Neuronal stem cell (in vitro differentiated cells): ENCODE measurements around the gene TUBGCP3.

ENCODE experiments used
- DNase-seq: peaks from one replicate; pipeline ENCODE4 v3.0.0-alpha.2; 2013; ENCODE audit warnings: low spot score
- H2AFZ ChIP-seq: one replicate; pipeline ENCODE4 v1.6.1; 2013; ENCODE audit warnings: mild to moderate bottlenecking, low read length, inconsistent platforms
- H2AK5ac ChIP-seq: 2 replicates; pipeline ENCODE4 v1.6.1; 2013; ENCODE audit warnings: low read depth, mild to moderate bottlenecking, inconsistent platforms, low read length, moderate library complexity, mixed read lengths
- H2BK120ac ChIP-seq: 2 replicates; pipeline ENCODE4 v1.6.1; 2013; ENCODE audit warnings: low read depth, mild to moderate bottlenecking, inconsistent platforms, low read length, moderate library complexity, mixed read lengths
- H2BK12ac ChIP-seq: one replicate; pipeline ENCODE4 v1.6.1; 2013; ENCODE audit warnings: low read length, inconsistent platforms
- H2BK15ac ChIP-seq: 2 replicates; pipeline ENCODE4 v1.6.1; 2013; ENCODE audit warnings: mild to moderate bottlenecking, low read length, inconsistent platforms, mixed read lengths
- H2BK5ac ChIP-seq: one replicate; pipeline ENCODE4 v1.6.1; 2013; ENCODE audit warnings: inconsistent platforms, mild to moderate bottlenecking, low read length, moderate library complexity
- H3K14ac ChIP-seq: one replicate; pipeline ENCODE4 v1.6.1; 2013; ENCODE audit warnings: low read length, inconsistent platforms
- H3K18ac ChIP-seq: 2 replicates; pipeline ENCODE4 v1.6.1; 2013; ENCODE audit warnings: low read length, inconsistent platforms
- H3K23ac ChIP-seq: 2 replicates; pipeline ENCODE4 v1.6.1; 2013; ENCODE audit warnings: low read depth, mild to moderate bottlenecking, mixed read lengths, low read length, inconsistent platforms; ENCODE audit not compliant: poor library complexity
- H3K27ac ChIP-seq: replicated peaks from 3 replicates; pipeline ENCODE4 v1.5.1; 2013; ENCODE audit warnings: low read length, inconsistent platforms
- H3K27me3 ChIP-seq, 3 experiments: 2 replicates each; pipeline ENCODE4 v1.6.1; 2013; ENCODE audit warnings: low read length in 3 of 3, mild to moderate bottlenecking in 2 of 3, inconsistent platforms in 1 of 3, low read depth in 1 of 3, mixed read lengths in 1 of 3, moderate library complexity in 1 of 3; ENCODE audit not compliant: control insufficient read depth in 3 of 3, insufficient read depth in 3 of 3
- H3K36me3 ChIP-seq, 2 donors: replicated peaks in 1 of 2; 2 replicates each; pipeline ENCODE4 v1.6.1; 2013; ENCODE audit warnings: low read length in 2 of 2; ENCODE audit not compliant: control insufficient read depth in 2 of 2, insufficient read depth in 2 of 2
- H3K4ac ChIP-seq: 2 replicates; pipeline ENCODE4 v1.6.1; 2013; ENCODE audit warnings: inconsistent platforms, mild to moderate bottlenecking, low read length, moderate library complexity
- H3K4me1 ChIP-seq, 2 donors: 1 replicate in 1 of 2; 2 replicates in 1 of 2; pipeline ENCODE4 v1.6.1; 2013; ENCODE audit warnings: low read length in 2 of 2, low read depth in 1 of 2; ENCODE audit not compliant: control insufficient read depth in 2 of 2, insufficient read depth in 1 of 2
- H3K4me2 ChIP-seq: one replicate; pipeline ENCODE4 v1.6.1; 2013; ENCODE audit warnings: mild to moderate bottlenecking, low read length, inconsistent platforms; ENCODE audit not compliant: insufficient read depth, poor library complexity, severe bottlenecking
- H3K4me3 ChIP-seq, 2 donors: 2 replicates each; pipeline ENCODE4 v1.5.1; 2013; ENCODE audit warnings: low read length in 2 of 2, mild to moderate bottlenecking in 2 of 2, inconsistent platforms in 1 of 2, moderate library complexity in 1 of 2
- H3K79me1 ChIP-seq: one replicate; pipeline ENCODE4 v1.6.1; 2013; ENCODE audit warnings: low read depth, mild to moderate bottlenecking, inconsistent platforms, low read length, moderate library complexity
- H3K9ac ChIP-seq: one replicate; pipeline ENCODE4 v1.6.1; 2013; ENCODE audit warnings: mild to moderate bottlenecking, low read depth, low read length, inconsistent platforms; ENCODE audit not compliant: poor library complexity
- H3K9me3 ChIP-seq, 2 donors: replicated peaks in 1 of 2; 2 replicates each; pipeline versions ENCODE3 to v1.6.1; 2013; ENCODE audit warnings: low read length in 2 of 2, mild to moderate bottlenecking in 2 of 2, inconsistent platforms in 1 of 2, low read depth in 1 of 2, mixed read lengths in 1 of 2, moderate library complexity in 1 of 2; ENCODE audit not compliant: control insufficient read depth in 2 of 2, insufficient read depth in 1 of 2
- H4K8ac ChIP-seq: one replicate; pipeline ENCODE4 v1.6.1; 2013; ENCODE audit warnings: low read depth, mild to moderate bottlenecking, inconsistent platforms, low read length, moderate library complexity
- H4K91ac ChIP-seq: one replicate; pipeline ENCODE4 v1.6.1; 2013; ENCODE audit warnings: low read length, low read depth, mild to moderate bottlenecking, inconsistent platforms; ENCODE audit not compliant: poor library complexity
- WGBS, 2 donors: extraction: QIAGEN DNeasy Blood & Tissue Kit; methylation state at CpG; one replicate each; pipeline ENCODE4 v1.1.7; 2013; ENCODE audit warnings: missing lambda C conversion rate in 2 of 2, mixed read lengths in 1 of 2; ENCODE audit not compliant: insufficient read length in 2 of 2, insufficient replicate concordance in 1 of 2; ENCODE audit errors: extremely low coverage in 2 of 2; 5-methylcytosine and 5-hydroxymethylcytosine counted together

TUBGCP3 gene

DNA sequence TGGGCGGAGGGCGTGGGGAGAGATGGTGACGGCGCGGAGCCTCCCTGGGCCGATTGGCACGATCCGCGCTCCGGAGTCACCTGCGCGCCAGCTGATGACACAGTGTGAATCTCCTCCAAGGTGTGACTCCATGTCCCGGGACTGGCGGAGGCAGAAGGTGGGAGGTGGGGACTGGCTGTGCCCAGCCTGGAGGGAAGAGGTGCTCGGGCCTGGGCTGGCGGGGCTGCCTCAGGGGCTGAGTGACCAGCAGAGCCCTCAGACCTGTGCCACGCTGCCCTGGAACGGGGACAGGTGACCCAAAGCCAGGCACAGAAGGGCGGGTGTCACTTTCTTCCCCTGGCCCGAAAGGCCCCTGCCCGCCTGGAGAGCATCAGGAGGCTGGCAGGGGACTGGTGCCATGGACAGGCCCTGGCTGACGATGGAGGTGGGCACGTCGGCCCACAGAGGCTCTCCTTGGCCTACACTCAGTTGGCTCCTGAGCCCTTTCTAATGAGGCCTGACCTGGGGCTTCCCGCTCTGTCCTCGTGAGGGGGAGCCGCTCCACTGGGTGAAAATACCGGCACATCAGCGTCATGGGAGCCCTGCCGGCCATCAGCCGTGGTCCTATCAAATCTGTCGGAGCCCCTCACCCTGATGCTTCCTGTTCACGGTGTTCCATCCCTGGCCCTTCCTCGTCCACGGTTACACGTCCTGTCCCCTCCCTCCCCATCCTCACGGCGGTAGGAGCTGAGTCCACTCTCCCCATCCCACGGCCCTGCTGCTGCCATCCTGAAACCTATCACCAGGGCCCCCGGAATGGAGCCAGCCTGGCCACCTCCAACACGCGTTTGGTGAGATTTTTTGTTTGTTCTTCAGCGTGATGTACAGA lies 136.2 kb downstream of the TUBGCP3 start:
- DNase-seq = no peak
- Histone ChIP-seq H3K36me3 (no peaks in the 10 kb centered on the region), H3K4me2 (no peak overlapping the region), H2BK120ac (no peak overlapping the region), H3K18ac (peak overlapping the region; percentile 87), H2BK5ac (no peak overlapping the region), H2AK5ac (peak overlapping the region; percentile 58), H3K79me1 (no peaks in the 10 kb centered on the region), H2BK12ac (peak overlapping the region; percentile 46), H3K27me3 (no peaks in the 10 kb centered on the region), H3K4me3 (no peak overlapping the region), H2AFZ (no peak overlapping the region), H3K4ac (no peak overlapping the region), H3K9me3 (peaks cover 0 to 4% of the 10 kb centered on the region in 2 donors), H3K9ac (no peak overlapping the region), H4K91ac (no peak overlapping the region), H3K23ac (peak overlapping the region; percentile 25), H4K8ac (no peak overlapping the region), H2BK15ac (peak overlapping the region; percentile 82), H3K27ac (no peak overlapping the region), H3K4me1 (peaks cover 3% of the 10 kb centered on the region in 2 donors), H3K14ac (no peak overlapping the region)
- whole genome bisulfite sequencing, 2 donors = no CpG with 5 or more reads among the region's 43 CpGs

DNA sequence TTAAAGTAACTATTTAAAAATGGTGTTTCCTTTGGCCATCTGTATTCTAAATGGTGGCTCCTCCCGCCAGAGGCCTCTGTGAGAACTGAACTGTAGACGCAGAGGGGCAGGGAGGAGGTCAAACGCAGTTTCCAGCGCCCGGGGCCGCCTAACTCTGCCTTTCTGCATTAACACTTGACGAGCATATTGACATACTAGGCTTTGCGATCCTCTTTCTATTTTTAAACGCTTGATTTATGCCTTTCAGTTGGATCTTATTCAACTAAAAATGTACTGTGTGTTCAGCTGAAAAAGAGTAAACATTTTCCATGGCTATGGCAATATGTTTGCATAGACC lies 137.1 kb downstream of the TUBGCP3 start:
- no peak overlapping the region for H4K91ac ChIP-seq
- H3K36me3 ChIP-seq = no peaks in the 10 kb centered on the region
- no peak overlapping the region for H3K4me3 ChIP-seq
- H3K23ac ChIP-seq = no peak overlapping the region
- H3K4ac ChIP-seq = no peak overlapping the region
- no peak overlapping the region for H3K9ac ChIP-seq
- H4K8ac ChIP-seq = no peak overlapping the region
- no peaks in the 10 kb centered on the region for H3K9me3 ChIP-seq
- no CpG with 5 or more reads among the region's 9 CpGs for WGBS, 2 donors
- H3K14ac ChIP-seq = no peak overlapping the region
- H2BK12ac ChIP-seq = no peak overlapping the region
- H3K79me1 ChIP-seq = no peaks in the 10 kb centered on the region
- H2BK15ac ChIP-seq = no peak overlapping the region
- peaks cover 3% of the 10 kb centered on the region in 2 donors for H3K4me1 ChIP-seq
- no peak overlapping the region for H3K18ac ChIP-seq
- H3K27me3 ChIP-seq = no peaks in the 10 kb centered on the region
- no peak overlapping the region for H3K27ac ChIP-seq
- H2BK120ac ChIP-seq = no peak overlapping the region
- H2AFZ ChIP-seq = peak overlapping the region; percentile 70
- no peak overlapping the region for H2AK5ac ChIP-seq
- no peak overlapping the region for H2BK5ac ChIP-seq
- DNase-seq = no peak
- no peak overlapping the region for H3K4me2 ChIP-seq

DNA sequence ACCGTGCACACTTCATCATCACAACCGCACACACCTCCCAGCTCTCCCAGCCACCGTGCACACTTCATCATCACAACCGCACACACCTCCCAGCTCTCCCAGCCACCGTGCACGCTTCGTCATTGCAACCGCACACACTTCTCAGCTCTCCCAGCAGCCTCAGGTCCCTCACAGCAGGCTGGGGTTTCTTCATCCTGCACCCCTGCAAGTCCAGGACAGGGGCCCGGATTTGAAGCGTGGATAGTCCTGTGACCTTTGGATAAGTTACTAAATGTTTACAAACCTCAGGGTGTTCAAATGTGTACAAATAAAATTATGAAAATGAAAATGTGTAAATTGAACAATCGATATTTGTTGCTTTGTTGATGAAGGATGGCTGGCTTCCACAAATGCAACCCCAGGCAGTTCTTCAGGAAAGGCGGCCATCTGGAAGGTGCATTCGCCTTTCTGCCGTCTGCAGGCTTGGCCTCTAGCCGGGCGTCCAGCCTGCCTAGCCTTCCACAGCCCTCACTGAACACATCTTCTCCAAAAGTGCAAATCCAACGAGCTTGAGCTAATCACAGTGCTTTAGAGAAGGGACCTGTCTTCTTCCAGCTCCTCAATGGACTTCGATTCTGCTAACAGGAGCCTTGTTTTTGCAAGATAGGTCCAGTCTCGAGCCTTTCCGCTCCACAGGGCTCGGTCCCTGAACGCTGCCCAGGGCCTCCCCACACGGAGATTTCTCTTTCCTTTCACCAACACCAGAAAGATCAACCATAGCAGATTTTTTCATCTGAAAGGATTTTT lies 137.6 kb downstream of the TUBGCP3 start:
- Histone ChIP-seq H3K27me3 (no peaks in the 10 kb centered on the region), H3K4ac (no peak overlapping the region), H2AFZ (peak overlapping the region; percentile 70), H3K14ac (no peak overlapping the region), H3K79me1 (no peaks in the 10 kb centered on the region), H2BK12ac (no peak overlapping the region), H3K4me1 (peaks cover 3% of the 10 kb centered on the region in 2 donors), H3K9me3 (no peaks in the 10 kb centered on the region), H3K4me2 (no peak overlapping the region), H4K8ac (no peak overlapping the region), H3K9ac (no peak overlapping the region), H3K4me3 (no peak overlapping the region), H2BK5ac (no peak overlapping the region), H3K36me3 (no peaks in the 10 kb centered on the region), H3K23ac (peak overlapping the region; percentile 46), H2AK5ac (no peak overlapping the region), H2BK120ac (no peak overlapping the region), H3K18ac (peak overlapping the region; percentile 32), H3K27ac (no peak overlapping the region), H4K91ac (no peak overlapping the region), H2BK15ac (no peak overlapping the region)
- no CpG with 5 or more reads among the region's 23 CpGs for WGBS, 2 donors
- DNase-seq = no peak

DNA sequence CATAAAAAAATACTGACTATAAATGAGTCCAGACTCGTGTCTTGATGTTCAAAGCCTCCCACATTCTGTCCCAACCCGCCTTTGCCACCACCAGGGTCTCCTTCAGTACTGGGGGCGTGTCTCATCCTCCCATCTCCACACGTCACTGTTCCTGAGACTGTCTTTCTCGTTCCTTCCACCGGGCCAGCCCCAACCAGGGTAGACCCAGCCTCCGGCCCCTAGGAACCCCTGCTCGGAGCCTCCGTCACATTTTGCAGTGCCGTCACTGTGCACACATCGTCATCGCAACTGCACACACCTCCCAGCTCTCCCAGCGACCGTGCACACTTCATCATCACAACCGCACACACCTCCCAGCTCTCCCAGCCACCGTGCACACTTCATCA lies 138.4 kb downstream of the TUBGCP3 start:
- no CpG with 5 or more reads among the region's 16 CpGs for WGBS, 2 donors
- Histone ChIP-seq H3K4me1 (peaks cover 3% of the 10 kb centered on the region in 2 donors), H3K27me3 (no peaks in the 10 kb centered on the region), H3K79me1 (no peaks in the 10 kb centered on the region), H3K36me3 (no peaks in the 10 kb centered on the region), H2BK15ac (no peak overlapping the region), H3K9me3 (no peaks in the 10 kb centered on the region), H3K27ac (no peak overlapping the region), H3K14ac (no peak overlapping the region), H3K4me2 (no peak overlapping the region), H3K4ac (no peak overlapping the region), H2BK12ac (no peak overlapping the region), H2BK5ac (no peak overlapping the region), H2AFZ (no peak overlapping the region), H3K4me3 (no peak overlapping the region), H2BK120ac (no peak overlapping the region), H4K91ac (no peak overlapping the region), H3K18ac (no peak overlapping the region), H4K8ac (no peak overlapping the region), H3K9ac (no peak overlapping the region), H2AK5ac (peak overlapping the region; percentile 30), H3K23ac (no peak overlapping the region)
- DNase-seq = no peak
